GM12872 (cell line): ENCODE results near the gene TSPAN9.

Source experiments
- CTCF ChIP-seq: IDR thresholded peaks from 3 replicates; pipeline ENCODE4 v1.5.1; 2011; ENCODE audit warnings: low read depth, mild to moderate bottlenecking, low read length, moderate library complexity; ENCODE audit not compliant: insufficient read depth

Gene TSPAN9

GRCh38 chr12:3097836-3098235, 20.7 kb downstream of the TSPAN9 start:
- no peak for TF ChIP-seq CTCF

DNA sequence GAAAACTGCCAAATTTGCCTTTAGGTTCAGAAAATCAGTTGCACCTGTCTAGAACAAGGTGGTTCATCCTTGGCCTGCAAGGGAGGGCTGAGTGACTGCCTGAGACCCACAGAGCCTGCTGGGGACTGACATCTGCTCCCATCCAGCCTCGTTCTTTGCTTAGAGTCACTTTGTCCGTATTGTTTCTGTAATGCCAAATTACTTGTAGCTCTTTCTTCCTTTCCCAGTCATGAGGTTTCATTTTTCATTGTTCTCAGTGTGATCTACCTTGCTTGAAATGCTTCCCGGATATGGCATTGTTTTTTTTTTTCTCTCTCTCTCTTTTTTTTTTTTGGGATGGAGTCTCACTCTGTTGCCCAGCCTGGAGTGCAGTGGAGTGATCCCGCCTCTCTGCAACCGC, 21.3 kb downstream of the TSPAN9 start:
- TF ChIP-seq CTCF, result no peak

DNA sequence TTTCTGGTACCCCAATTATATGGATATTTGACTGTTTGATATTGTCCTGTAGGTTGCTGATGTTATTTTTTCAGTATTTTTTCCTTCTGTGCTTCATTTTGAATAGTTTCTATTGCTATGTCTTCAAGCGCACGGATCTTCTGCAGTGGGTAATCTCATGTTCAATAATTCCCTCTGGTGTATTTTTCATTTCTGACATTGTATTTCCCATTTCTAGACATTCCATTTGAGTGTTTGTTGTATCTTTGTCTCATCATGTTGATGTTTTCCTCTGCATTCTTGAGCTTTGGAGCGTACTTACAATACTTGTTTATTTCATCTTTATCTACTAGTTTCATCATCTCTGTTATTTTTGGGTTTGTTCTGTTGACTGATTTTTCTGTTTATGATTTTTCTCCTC, 22.0 kb downstream of the TSPAN9 start:
- no peak for TF ChIP-seq CTCF

DNA sequence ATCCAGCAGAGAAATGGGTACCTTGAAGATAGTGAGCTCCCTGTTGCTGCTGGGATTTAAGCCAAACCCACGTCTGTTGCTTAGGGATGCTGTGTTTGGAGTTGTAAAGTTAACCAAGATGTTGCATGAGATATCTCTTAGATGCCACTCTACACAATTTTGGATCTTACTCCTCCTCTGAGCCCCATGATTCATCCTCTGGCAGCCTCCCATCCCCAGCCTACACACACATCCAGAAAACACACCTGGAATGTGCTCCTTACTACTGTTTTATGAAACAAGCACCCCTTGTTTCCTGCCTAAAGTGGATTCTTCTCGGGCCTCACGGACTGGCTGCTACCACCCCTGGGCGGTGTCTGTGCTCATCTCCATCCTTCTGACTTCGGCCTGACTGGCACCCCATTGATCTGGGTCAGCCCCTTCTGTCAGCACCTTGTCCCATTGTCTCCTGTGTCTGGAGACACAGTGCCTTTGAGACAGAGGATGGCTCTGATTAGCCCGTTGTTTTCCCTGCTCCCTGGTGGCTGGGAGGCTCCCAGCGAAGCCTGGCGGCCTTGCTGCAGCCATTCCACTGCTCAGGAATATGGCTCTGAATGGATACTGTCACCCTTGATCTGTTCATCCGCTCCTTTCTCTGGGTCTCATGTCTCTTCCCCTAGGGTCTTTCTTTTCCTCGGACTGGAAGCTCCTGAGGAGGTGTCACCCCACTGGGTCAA, 24.3 kb downstream of the TSPAN9 start:
- no peak for TF ChIP-seq CTCF

- TF ChIP-seq CTCF, result no peak
Measured at GRCh38 chr12:3102771-3103410, 25.7 kb downstream of the TSPAN9 start.

DNA sequence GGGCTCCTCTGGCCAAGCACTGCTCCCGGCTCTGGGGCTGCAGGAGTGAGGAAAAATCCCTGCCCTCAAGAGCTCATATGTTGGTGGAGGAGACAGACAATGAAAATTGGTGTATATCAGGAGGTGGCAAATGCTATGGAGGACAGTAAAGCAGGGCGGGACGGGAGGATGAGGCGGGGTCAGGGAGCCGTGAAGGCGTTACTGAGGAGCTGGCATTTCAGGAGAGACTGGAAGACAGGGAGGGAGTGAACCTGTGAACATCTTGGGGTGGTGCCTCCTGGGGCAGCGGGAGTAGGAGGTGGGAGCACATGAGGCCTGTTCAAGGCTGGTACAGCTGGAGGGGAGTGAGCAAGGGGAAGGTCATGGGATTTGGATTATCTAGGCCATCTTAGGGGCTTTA, 26.6 kb downstream of the TSPAN9 start:
- no peak for TF ChIP-seq CTCF

DNA sequence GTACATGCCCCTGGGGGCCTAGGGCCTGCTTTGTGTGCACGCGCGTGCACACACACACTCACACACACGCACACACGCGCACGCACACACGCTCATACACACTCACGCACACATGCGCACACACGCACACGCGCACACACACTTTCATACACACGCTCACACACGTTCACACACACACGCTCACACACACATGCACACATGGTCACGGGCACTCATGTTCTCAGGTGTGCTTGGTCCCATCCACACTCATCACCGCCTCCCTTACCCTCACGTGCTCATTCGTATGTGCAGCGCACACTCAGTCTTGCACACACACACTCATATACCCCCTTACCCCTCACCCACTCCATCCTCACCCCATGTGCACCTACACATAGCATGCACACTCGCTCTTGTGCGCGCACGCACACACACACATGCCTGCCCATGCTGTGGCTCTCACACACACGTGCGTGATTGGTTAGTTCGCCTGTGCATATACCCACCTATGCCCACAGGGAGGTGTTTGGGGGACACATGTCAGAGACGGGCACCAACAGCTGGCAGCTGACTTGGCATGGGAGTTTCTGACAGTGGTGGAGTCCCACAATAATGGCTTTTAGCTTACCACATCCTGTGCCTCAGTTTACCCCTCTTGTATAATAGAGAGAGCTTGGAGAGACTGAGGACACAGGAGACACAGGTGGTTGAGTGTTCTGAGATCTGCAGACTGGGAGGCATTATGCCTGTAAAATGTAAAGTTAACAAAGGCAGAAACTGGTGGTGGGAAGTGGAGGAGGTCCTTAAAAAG, 28.7 kb downstream of the TSPAN9 start:
- TF ChIP-seq CTCF, result no peak
